NCI-H146 treated with DMSO at 0.1 percent for 48 hours (cell line): ENCODE results near the gene UBE2E1.
A peak's percentile ranks its signal among the peaks of the same experiment; 100 is the strongest.

Experiments
- DNase-seq: peaks from one replicate; lab custom pipeline; 2025; ENCODE audit not compliant: unreplicated experiment; lab: John Stamatoyannopoulos, UW

The UBE2E1 gene

GRCh38 chr3:23795096-23795495 lies 10.7 kb upstream of the UBE2E1 start:
- no peak for DNase-seq

- no peak for DNase-seq
Observed at GRCh38 chr3:23796518-23796917, 9.2 kb upstream of the UBE2E1 start.

GRCh38 chr3:23797491-23797890 lies 8.3 kb upstream of the UBE2E1 start:
- DNase-seq, result no peak

GRCh38 chr3:23798456-23798855 lies 7.3 kb upstream of the UBE2E1 start:
- no peak for DNase-seq

GRCh38 chr3:23798876-23799275 lies 6.9 kb upstream of the UBE2E1 start:
- DNase-seq, result no peak

GRCh38 chr3:23800731-23801130 lies 5.0 kb upstream of the UBE2E1 start:
- no peak for DNase-seq

- DNase-seq, result no peak
Observed at GRCh38 chr3:23804441-23805209, 1.1 kb upstream of the UBE2E1 start.

- DNase-seq, result no peak
Observed at GRCh38 chr3:23805210-23805632, 534 bp upstream of the UBE2E1 start.

- peak; percentile 34 for DNase-seq
Observed at GRCh38 chr3:23806534-23807423, 1.0 kb downstream of the UBE2E1 start.

- DNase-seq, result no peak
Observed at GRCh38 chr3:23807424-23808015, 1.8 kb downstream of the UBE2E1 start.

- no peak for DNase-seq
Observed at GRCh38 chr3:23808525-23808924, 2.8 kb downstream of the UBE2E1 start.

- DNase-seq, result no peak
Observed at GRCh38 chr3:23809294-23809693, 3.5 kb downstream of the UBE2E1 start.

- no peak for DNase-seq
Observed at GRCh38 chr3:23809840-23810342, 4.1 kb downstream of the UBE2E1 start.

- no peak for DNase-seq
Observed at GRCh38 chr3:23810343-23811184, 4.8 kb downstream of the UBE2E1 start.

- DNase-seq, result no peak
Observed at GRCh38 chr3:23811185-23811527, 5.4 kb downstream of the UBE2E1 start.

- no peak for DNase-seq
Observed at GRCh38 chr3:23811919-23812318, 6.2 kb downstream of the UBE2E1 start.

- DNase-seq, result no peak
Observed at GRCh38 chr3:23815879-23816278, 10.1 kb downstream of the UBE2E1 start.

- no peak for DNase-seq
Observed at GRCh38 chr3:23816721-23817120, 11.0 kb downstream of the UBE2E1 start.

GRCh38 chr3:23817508-23818223 lies 11.9 kb downstream of the UBE2E1 start:
- DNase-seq, result no peak
